ENCODE measurements around the gene GLIS1. TPM values are rescaled to one million over a fixed set of nuclear protein-coding genes. Genes with fewer than 3 reads are reported as not detected.

Gene GLIS1
- total RNA-seq, 1 donor from 2014 or later, result 0.16 TPM

DNA sequence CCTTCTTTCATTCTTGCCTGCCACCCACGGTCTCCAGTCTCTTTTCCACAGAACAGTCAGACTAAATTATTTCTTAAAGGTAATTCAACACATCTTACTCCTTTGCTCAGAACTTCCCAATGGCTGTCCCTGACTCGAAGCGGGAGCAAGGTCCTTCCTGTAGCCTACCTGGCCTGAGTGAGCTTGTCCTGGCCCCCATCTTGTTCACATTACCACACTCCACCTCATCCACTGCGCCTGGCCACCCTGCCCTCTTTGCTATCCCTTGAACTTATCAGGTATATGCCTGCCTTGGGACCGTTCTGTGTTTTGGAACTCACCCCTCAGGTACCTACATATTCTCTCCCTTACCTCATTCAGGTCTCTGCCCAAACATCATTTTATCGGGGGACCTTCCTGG is 13.3 kb upstream of the GLIS1 start:
- TF ChIP-seq, protein P1, sequence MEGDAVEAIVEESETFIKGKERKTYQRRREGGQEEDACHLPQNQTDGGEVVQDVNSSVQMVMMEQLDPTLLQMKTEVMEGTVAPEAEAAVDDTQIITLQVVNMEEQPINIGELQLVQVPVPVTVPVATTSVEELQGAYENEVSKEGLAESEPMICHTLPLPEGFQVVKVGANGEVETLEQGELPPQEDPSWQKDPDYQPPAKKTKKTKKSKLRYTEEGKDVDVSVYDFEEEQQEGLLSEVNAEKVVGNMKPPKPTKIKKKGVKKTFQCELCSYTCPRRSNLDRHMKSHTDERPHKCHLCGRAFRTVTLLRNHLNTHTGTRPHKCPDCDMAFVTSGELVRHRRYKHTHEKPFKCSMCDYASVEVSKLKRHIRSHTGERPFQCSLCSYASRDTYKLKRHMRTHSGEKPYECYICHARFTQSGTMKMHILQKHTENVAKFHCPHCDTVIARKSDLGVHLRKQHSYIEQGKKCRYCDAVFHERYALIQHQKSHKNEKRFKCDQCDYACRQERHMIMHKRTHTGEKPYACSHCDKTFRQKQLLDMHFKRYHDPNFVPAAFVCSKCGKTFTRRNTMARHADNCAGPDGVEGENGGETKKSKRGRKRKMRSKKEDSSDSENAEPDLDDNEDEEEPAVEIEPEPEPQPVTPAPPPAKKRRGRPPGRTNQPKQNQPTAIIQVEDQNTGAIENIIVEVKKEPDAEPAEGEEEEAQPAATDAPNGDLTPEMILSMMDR (IDR thresholded peaks at IDR 0.05; ENCODE audit: borderline replicate concordance), result no peak
- Histone ChIP-seq H3K36me3 (no peaks in the 10 kb centered on the region), H3K4me1 (no peaks in the 10 kb centered on the region), H3K9me3 (replicated peaks) (no peaks in the 10 kb centered on the region), H3K27me3 (ENCODE audit: low read depth) (no peaks in the 10 kb centered on the region), H3K4me3 (no peak overlapping the region), H3K27ac (replicated peaks) (no peak overlapping the region)
- intact Hi-C loops (cut with micrococcal nuclease), result loop anchor here (5.0 kb wide), 1 partner anchor 265 kb away; no protein-coding TSS in a partner anchor
- DNase-seq, result no peak

- Histone ChIP-seq H3K4me3 (no peak overlapping the region), H3K27ac (replicated peaks) (no peak overlapping the region), H3K36me3 (no peaks in the 10 kb centered on the region), H3K27me3 (ENCODE audit: low read depth) (peaks cover 37% of the 10 kb centered on the region), H3K4me1 (no peaks in the 10 kb centered on the region), H3K9me3 (replicated peaks) (peaks cover 2% of the 10 kb centered on the region)
- no peak for DNase-seq
- intact Hi-C loops (cut with micrococcal nuclease), result no loop called here
- TF ChIP-seq, protein P1 (IDR thresholded peaks at IDR 0.05; ENCODE audit: borderline replicate concordance), result no peak
These were observed 8.9 kb upstream of the GLIS1 start for GRCh38 chr1:53747841-53748240.

- TF ChIP-seq, protein P1 (IDR thresholded peaks at IDR 0.05; ENCODE audit: borderline replicate concordance), result no peak
- peaks cover 24% of the 10 kb centered on the region for H3K4me1 ChIP-seq
- H3K36me3 ChIP-seq, result no peaks in the 10 kb centered on the region
- peaks cover 100% of the 10 kb centered on the region for H3K27me3 ChIP-seq (ENCODE audit: low read depth)
- no peak for DNase-seq
- intact Hi-C loops (cut with micrococcal nuclease), result no loop called here
- H3K4me3 ChIP-seq, result no peak overlapping the region
- H3K27ac ChIP-seq (replicated peaks), result no peak overlapping the region
- H3K9me3 ChIP-seq (replicated peaks), result peaks cover 5% of the 10 kb centered on the region
These were observed 1.7 kb upstream of the GLIS1 start for GRCh38 chr1:53740621-53741105.

DNA sequence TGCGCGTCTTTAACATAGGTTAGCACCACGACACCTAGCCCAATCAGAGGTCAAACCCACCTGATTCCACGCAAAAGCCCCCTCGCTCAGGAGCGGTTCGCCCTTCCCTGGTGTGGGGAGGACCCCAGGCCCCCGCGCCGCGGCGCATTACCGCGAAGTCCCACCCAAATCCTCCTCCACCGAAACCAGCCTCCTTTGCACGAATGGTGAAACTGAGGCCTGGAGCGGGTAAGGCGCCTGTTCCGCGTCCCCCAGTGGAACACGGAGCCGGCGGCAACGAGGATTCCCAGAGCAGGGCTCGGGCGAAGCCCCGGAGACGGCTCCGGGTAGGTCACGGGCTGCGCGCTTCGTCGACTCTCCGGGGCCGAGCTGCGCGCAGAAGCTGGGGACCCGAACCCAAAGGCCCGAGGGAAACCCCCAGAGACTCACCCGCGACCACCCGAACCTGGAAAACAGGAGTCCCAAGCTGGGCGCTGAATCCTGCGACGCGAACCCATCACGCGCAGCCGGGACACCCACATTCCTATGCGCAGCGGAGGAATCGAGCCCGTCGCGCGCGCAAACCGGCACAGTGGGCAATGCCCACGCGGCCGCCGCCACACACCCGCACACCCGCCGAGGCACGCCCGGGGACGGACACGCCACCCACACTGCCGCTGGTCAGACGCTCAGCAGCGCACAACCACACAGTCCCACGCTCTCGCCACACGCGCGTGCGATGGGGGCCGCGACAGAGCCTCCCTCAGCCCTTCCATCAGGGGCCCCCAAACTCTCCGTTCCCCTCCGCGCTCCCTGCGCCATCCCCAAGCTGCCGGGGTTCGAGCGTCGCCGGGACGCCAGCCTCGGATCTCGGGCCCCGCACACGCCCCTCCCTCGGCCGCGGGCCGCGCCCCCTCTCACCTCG is 507 bp downstream of the GLIS1 start:
- TF ChIP-seq, protein P1 (IDR thresholded peaks at IDR 0.05; ENCODE audit: borderline replicate concordance), result no peak
- Histone ChIP-seq H3K27me3 (ENCODE audit: low read depth) (peaks cover 90% of the 10 kb centered on the region), H3K4me3 (peak overlapping the region; percentile 80), H3K4me1 (peaks cover 24% of the 10 kb centered on the region), H3K27ac (replicated peaks) (no peak overlapping the region), H3K36me3 (no peaks in the 10 kb centered on the region), H3K9me3 (replicated peaks) (peaks cover 5% of the 10 kb centered on the region)
- intact Hi-C loops (cut with micrococcal nuclease), result no loop called here
- DNase-seq, result no peak

DNA sequence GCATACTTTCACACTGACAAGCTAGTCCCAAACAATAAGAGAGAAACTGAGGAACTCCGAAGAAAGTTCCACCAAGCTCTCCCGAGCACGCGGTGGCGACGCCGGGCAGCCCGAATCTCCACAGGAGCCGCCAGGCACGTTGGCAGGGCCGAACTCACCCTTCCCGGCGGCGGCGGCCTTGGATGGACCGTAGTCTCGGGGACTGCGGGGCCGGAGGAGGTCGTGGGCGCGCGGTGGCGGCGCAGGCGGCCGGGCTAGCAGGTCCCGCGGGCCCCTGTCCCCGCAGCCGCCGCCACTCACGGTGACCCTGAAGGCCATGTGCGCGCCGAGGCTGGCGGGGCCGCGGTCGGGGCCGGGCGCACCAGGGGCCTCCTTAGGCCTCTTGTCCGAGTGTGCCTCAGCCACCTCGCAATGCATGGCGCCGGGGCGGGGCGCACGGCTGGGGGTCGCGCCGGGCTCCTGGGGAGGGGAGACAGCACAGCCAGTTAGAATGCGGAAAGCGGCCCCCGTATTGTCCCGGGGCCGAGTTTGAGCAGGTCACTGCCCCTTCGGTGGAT is 1.2 kb downstream of the GLIS1 start:
- H3K27ac ChIP-seq (replicated peaks), result no peak overlapping the region
- intact Hi-C loops (cut with micrococcal nuclease), result no loop called here
- H3K9me3 ChIP-seq (replicated peaks), result peaks cover 2% of the 10 kb centered on the region
- H3K27me3 ChIP-seq (ENCODE audit: low read depth), result peaks cover 90% of the 10 kb centered on the region
- H3K4me1 ChIP-seq, result peaks cover 24% of the 10 kb centered on the region
- TF ChIP-seq, protein P1 (IDR thresholded peaks at IDR 0.05; ENCODE audit: borderline replicate concordance), result no peak
- DNase-seq, result no peak
- no peaks in the 10 kb centered on the region for H3K36me3 ChIP-seq
- peak overlapping the region; percentile 80 for H3K4me3 ChIP-seq
